Measurements from ENCODE around the gene CHST11.

GRCh38 chr12:104750061-104750460 lies 293.3 kb downstream of the CHST11 start:
- TF ChIP-seq CTCF (optimal IDR thresholded peaks at IDR 0.05 in 1 of 3, IDR thresholded peaks at IDR 0.05 in 1 of 3, conservative IDR thresholded peaks at IDR 0.05 in 1 of 3; ENCODE audit: extremely low read depth in 1 of 3, insufficient read depth in 2 of 3, low read length in 3 of 3), result no peak
- TF ChIP-seq EZH2 (IDR thresholded peaks at IDR 0.05; ENCODE audit: low read length), result no peak
